ENCODE measurements around the gene EXOC6B. TPM values are rescaled to one million over a fixed set of nuclear protein-coding genes. Genes with fewer than 3 reads are reported as not detected.

The EXOC6B gene
- total and polyA plus RNA-seq, 12 donors, result 16.3 to 243 (median 144) TPM

DNA sequence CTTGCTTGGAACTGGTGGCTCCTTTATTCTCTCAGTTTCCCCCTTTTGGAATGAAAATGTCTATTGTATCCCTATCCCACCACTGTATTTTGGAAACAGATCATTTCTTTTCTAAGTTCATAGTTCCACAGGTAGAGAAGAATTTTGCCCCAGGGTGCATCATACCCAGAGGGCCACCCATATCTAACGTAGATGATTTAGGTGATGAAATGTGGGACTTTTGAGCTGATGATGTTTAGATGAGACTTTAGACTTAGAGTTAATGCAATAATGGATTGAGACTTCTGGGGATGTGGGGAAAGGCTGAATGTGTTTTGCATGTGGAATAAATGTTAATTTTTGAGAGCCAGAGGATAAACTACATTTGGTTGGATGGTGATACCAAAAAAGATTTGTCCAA is 570.3 kb downstream of the EXOC6B start:
- no peak for ATAC-seq
- intact Hi-C loops (cut with DNase I), result no loop called here
- WGBS, 2 donors, result 95 to 98% methylated on average over 1 of the region's 1 CpG
- no peak overlapping the region for H3K27ac ChIP-seq
- no peaks in the 10 kb centered on the region for H3K4me1 ChIP-seq
- DNase-seq, result no peak
- H3K4me3 ChIP-seq, result no peak overlapping the region
- H3K27me3 ChIP-seq, result no peaks in the 10 kb centered on the region
- H3K9me3 ChIP-seq, result peaks cover 0 to 10% (median 0%) of the 10 kb centered on the region in 11 donors
- no peaks in the 10 kb centered on the region for H3K36me3 ChIP-seq
- TF ChIP-seq, protein P1, sequence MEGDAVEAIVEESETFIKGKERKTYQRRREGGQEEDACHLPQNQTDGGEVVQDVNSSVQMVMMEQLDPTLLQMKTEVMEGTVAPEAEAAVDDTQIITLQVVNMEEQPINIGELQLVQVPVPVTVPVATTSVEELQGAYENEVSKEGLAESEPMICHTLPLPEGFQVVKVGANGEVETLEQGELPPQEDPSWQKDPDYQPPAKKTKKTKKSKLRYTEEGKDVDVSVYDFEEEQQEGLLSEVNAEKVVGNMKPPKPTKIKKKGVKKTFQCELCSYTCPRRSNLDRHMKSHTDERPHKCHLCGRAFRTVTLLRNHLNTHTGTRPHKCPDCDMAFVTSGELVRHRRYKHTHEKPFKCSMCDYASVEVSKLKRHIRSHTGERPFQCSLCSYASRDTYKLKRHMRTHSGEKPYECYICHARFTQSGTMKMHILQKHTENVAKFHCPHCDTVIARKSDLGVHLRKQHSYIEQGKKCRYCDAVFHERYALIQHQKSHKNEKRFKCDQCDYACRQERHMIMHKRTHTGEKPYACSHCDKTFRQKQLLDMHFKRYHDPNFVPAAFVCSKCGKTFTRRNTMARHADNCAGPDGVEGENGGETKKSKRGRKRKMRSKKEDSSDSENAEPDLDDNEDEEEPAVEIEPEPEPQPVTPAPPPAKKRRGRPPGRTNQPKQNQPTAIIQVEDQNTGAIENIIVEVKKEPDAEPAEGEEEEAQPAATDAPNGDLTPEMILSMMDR (IDR thresholded peaks at IDR 0.05), result no peak

DNA sequence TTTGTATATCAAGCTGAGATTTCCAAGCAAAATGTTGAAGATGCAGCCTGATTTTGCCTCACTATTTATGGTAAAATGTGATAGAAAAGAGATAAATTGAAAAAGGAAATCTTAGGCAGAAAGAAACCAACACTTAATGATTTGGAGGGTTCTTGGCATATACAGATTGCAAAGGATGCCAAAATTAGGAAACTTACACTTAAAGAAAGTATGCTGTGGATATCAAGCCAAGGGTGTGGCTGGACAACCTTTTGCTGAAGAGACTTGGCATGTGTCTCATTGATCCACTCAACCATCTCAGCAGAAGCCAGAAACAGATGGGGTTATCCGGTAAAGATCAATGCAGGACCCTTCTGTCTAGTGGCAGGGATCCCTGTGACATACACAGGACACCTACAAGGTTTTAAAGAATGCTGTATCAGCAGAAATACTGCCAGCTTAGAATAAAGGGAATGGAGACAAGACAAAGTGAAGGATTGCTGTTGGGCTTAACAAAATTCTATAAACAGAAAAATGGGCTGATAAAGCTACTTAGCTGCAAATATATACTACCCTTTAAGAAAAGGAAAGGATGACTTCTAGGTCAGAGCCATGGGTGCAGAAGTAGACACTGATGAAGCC is 570.9 kb downstream of the EXOC6B start:
- WGBS, 2 donors, result 82 to 94% methylated on average over 1 of the region's 1 CpG
- intact Hi-C loops (cut with DNase I), result no loop called here
- no peak overlapping the region for H3K27ac ChIP-seq
- no peaks in the 10 kb centered on the region for H3K36me3 ChIP-seq
- TF ChIP-seq, protein P1 (IDR thresholded peaks at IDR 0.05), result no peak
- ATAC-seq (no peak), DNase-seq (no peak)
- no peak overlapping the region for H3K4me3 ChIP-seq
- no peaks in the 10 kb centered on the region for H3K4me1 ChIP-seq
- H3K9me3 ChIP-seq, result peaks cover 0 to 10% (median 0%) of the 10 kb centered on the region in 11 donors
- H3K27me3 ChIP-seq, result no peaks in the 10 kb centered on the region

GRCh38 chr2:72238311-72238710 is 587.5 kb downstream of the EXOC6B start:
- TF ChIP-seq, protein P1 (IDR thresholded peaks at IDR 0.05), result no peak

DNA sequence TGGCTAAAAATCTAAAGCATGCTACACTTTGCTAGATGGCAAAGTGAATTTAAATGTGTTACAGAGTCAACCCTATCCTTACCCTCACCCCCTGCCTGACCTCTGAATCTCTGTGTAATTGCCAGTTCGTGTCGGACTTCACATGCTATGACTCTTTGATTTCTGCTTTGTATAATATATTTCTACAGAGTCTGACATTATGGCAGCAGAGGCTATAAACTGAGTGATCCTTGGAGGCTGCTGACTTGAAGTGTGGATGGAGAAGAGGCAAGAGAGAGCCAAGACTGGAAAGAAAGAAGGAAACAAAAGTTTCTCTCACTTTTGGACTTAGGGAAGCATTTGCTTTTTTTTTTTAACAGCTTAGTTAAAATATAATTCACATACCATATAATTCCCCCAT is 588.3 kb downstream of the EXOC6B start:
- H3K4me1 ChIP-seq, result peaks cover 0 to 24% (median 8%) of the 10 kb centered on the region in 9 donors
- DNase-seq, result no peak
- no peak overlapping the region for H3K27ac ChIP-seq
- intact Hi-C loops (cut with DNase I), result no loop called here
- H3K36me3 ChIP-seq, result no peaks in the 10 kb centered on the region
- no peak overlapping the region for H3K4me3 ChIP-seq
- TF ChIP-seq, protein P1 (IDR thresholded peaks at IDR 0.05), result no peak
- peaks cover 0 to 4% (median 0%) of the 10 kb centered on the region in 11 donors for H3K9me3 ChIP-seq
- ATAC-seq, result no peak
- 72 to 84% methylated on average over 2 of the region's 2 CpGs for WGBS, 2 donors
- H3K27me3 ChIP-seq, result no peaks in the 10 kb centered on the region

More at GRCh38 chr2:72238311-72238710, 587.5 kb downstream of the EXOC6B start:
- peaks cover 0 to 9% (median 0%) of the 10 kb centered on the region in 11 donors for H3K9me3 ChIP-seq
- no peak overlapping the region for H3K27ac ChIP-seq
- ATAC-seq (no peak), DNase-seq (no peak)
- H3K27me3 ChIP-seq, result no peaks in the 10 kb centered on the region
- no peak overlapping the region for H3K4me3 ChIP-seq
- intact Hi-C loops (cut with DNase I), result no loop called here
- H3K4me1 ChIP-seq, result peaks cover 0 to 24% (median 8%) of the 10 kb centered on the region in 9 donors
- H3K36me3 ChIP-seq, result no peaks in the 10 kb centered on the region

Data from heart right ventricle (tissue), 16 donors.